Heart left ventricle (tissue), 16 donors: ENCODE measurements around the gene CASP1. TPM values are rescaled to one million over a fixed set of nuclear protein-coding genes. Genes with fewer than 3 reads are reported as not detected.

Experiments used
- ATAC-seq, 4 donors: fragments of 200-7000 bp; cut with Tn5 transposase; one replicate each; pipeline ENCODE4 v1.9.1; 2020 to 2022; ENCODE audit warnings: moderate library complexity in 4 of 4, mild to moderate bottlenecking in 3 of 4, moderate number of reproducible peaks in 1 of 4
- DNase-seq, 5 donors: peaks; one replicate each; pipeline ENCODE4 v3.0.0-alpha.2; 2020
- H3K27ac ChIP-seq, 12 donors: fragments of 200-600 bp; sonication (generic) in 4 of 12; one replicate each; pipeline versions ENCODE4 v1.5.0 to v1.8.0; 2016 to 2022; ENCODE audit warnings: mild to moderate bottlenecking in 2 of 12
- H3K27me3 ChIP-seq, 9 donors: fragments of 200-600 bp; sonication (generic) in 2 of 9; one replicate each; pipeline versions ENCODE4 v1.5.1 to v1.8.0; 2016 to 2022; ENCODE audit warnings: mild to moderate bottlenecking in 3 of 9
- H3K36me3 ChIP-seq, 9 donors: fragments of 200-600 bp; sonication (generic) in 2 of 9; one replicate each; pipeline versions ENCODE4 v1.5.0 to v1.8.0; 2018 to 2022; ENCODE audit warnings: mild to moderate bottlenecking in 2 of 9
- H3K4me1 ChIP-seq, 12 donors: fragments of 200-600 bp; sonication (generic) in 4 of 12; one replicate each; pipeline versions ENCODE4 v1.5.0 to v1.8.0; 2016 to 2022; ENCODE audit warnings: mild to moderate bottlenecking in 3 of 12
- H3K4me3 ChIP-seq, 12 donors: fragments of 200-600 bp; sonication (generic) in 4 of 12; one replicate each; pipeline versions ENCODE4 v1.5.0 to v1.8.0; 2017 to 2022; ENCODE audit warnings: mild to moderate bottlenecking in 9 of 12, moderate library complexity in 4 of 12
- H3K9me3 ChIP-seq, 12 donors: fragments of 200-600 bp; sonication (generic) in 4 of 12; one replicate each; pipeline versions ENCODE4 v1.5.0 to v1.8.0; 2016 to 2022; ENCODE audit warnings: mild to moderate bottlenecking in 1 of 12
- CTCF ChIP-seq, 12 donors: fragments of 200-600 bp; sonication (generic) in 4 of 12; IDR thresholded peaks; one replicate each; pipeline versions ENCODE4 v1.5.0 to v1.8.0; 2018 to 2022; ENCODE audit warnings: antibody characterized with exemption in 12 of 12, mild to moderate bottlenecking in 5 of 12
- POLR2A ChIP-seq, 2 donors: fragments of 450-650 bp; IDR thresholded peaks; one replicate each; pipeline ENCODE4 v1.6.1; 2017; ENCODE audit warnings: antibody characterized with exemption in 2 of 2, mild to moderate bottlenecking in 2 of 2, moderate library complexity in 2 of 2
- WGBS, 4 donors: extraction: QIAGEN DNeasy Blood & Tissue Kit in 2 of 4; methylation state at CpG; one replicate each; pipeline versions ENCODE4 v1.1.5 to v1.1.7; 2013 to 2018; 5-methylcytosine and 5-hydroxymethylcytosine counted together
- intact Hi-C, 10 donors: fragments of 100-400 bp; cut with DNase I; formaldehyde crosslinking; loops; one replicate each; pipeline versions ENCODE4 v1.11.1 to v1.14.2; 2022
- polyA plus RNA-seq, 2 donors: library from polyadenylated mRNA; stranded (reverse); fragments of 200-250 nt; gene quantifications; one replicate each; pipeline ENCODE4 v1.2.3, GENCODE V29; 2013
- total RNA-seq, 9 donors: library from RNA; depleted of rRNA in 2 of 9; stranded (reverse); fragments of >200 nt in 2 of 9; fragmentation: NEBNext Ultra II Directional in 3 of 9; extraction: Animal tissue kit (Norgen Biotek cat#: 25700) in 3 of 9; gene quantifications; one replicate each; pipeline versions ENCODE4 v1.1.0 to v1.2.4, GENCODE V29; 2016 to 2023
- donor health status: ischemic (EF 13 %, LVEDD 7.1; RV severe dilation, severe dysfunction).
- donor health status: healthy with polysubstance abuse.
- donor health status: DM: no; HTN: yes; CAD: no.
- donor health status: DM: no; HTN: no; CAD: no.
- donor health status: ischemic (EF 25% LVEDD 6.9; RV normal size, moderate dysfunction).
- donor health status: ischemic (EF 25% LVEDD 5.7; RV mildly dilated, moderate dysfunction).
- donor health status: healthy.
- donor health status: DM: yes; HTN: yes; CAD: no.
- donor health status: ischemic (EF 35%, LVEDD 5.7; RV mildly dilated, moderate dysfunction).
- donor health status: nonischemic (EF 11% LVEDD 7.7; RV severe dilation, severe dysfunction).
- donor health status: DM: yes; HTN: yes; CAD: no.
- donor health status: PGD.
- donor health status: ischemic (EF 29% LVEDD 5.4; RV normal size, mild dysfunction).
- donor health status: nonischemic (EF 23%, LVEDD 6.1; RV moderate dilation, normal function).

Gene CASP1
- total and polyA plus RNA-seq, 11 donors: 2.8 to 68.4 (median 7.8) TPM

GRCh38 chr11:105003151-105003550 is 31.8 kb downstream of the CASP1 start:
- WGBS, 4 donors: 60 to 96% (median 94%) methylated on average over 2 of the region's 2 CpGs
- TF ChIP-seq POLR2A (IDR thresholded peaks at IDR 0.05) (no peak), CTCF (IDR thresholded peaks at IDR 0.05) (no peak)
- intact Hi-C loops: no loop called here
- no peak overlapping the region for H3K4me3 ChIP-seq
- H3K27ac ChIP-seq: no peak overlapping the region
- H3K27me3 ChIP-seq: no peaks in the 10 kb centered on the region
- DNase-seq (no peak), ATAC-seq (no peak)
- H3K4me1 ChIP-seq: no peaks in the 10 kb centered on the region
- H3K36me3 ChIP-seq: no peaks in the 10 kb centered on the region
- no peaks in the 10 kb centered on the region for H3K9me3 ChIP-seq

DNA sequence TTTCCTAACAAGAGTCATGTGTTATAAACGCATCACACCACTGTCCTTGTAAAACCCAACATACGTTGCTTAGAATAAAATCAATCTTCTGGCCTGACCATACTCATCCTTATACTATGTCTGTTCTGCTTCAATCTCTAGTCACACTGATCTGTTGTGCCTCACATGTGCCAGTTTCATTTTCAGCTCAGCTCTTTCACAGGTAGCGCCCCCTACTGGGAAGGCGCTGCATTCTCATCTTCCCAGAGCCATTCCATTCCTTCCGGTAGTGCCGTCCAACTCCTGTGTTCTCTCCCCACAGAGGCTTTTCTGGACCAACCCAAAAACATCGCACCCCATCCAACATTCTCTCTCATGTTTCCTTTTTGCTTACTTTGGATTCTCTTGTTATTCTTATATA is 34.1 kb downstream of the CASP1 start:
- intact Hi-C loops: no loop called here
- peak in 1 of 4 donors; percentile 45 for ATAC-seq
- no peak for DNase-seq

DNA sequence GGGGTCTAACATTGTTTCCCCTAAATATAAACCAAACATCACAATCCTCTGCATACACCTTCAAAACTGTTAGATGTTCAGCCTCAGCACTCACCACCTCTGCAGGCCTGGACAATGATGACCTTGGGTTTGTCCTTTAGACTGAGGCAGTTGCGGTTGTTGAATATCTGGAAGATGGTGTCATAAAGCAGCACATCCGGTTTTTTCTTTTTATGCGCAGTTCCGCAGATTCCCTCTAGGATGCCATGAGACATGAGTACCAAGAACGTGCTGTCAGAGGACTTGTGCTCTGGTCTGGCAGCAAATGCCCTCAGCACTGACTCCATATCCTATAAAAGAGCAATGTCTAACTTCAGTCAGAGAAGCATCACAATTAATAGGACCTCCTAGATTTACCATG is 34.8 kb downstream of the CASP1 start:
- ATAC-seq (no peak), DNase-seq (no peak)
- Histone ChIP-seq H3K27me3 (no peaks in the 10 kb centered on the region), H3K27ac (no peak overlapping the region), H3K4me1 (no peaks in the 10 kb centered on the region), H3K36me3 (no peaks in the 10 kb centered on the region), H3K9me3 (no peaks in the 10 kb centered on the region), H3K4me3 (no peak overlapping the region)
- WGBS, 4 donors: 82 to 90% (median 86%) methylated on average over 5 of the region's 5 CpGs
- intact Hi-C loops: no loop called here
- TF ChIP-seq POLR2A (IDR thresholded peaks at IDR 0.05) (no peak), CTCF (IDR thresholded peaks at IDR 0.05) (peak in 1 of 12 donors; percentile 6)

More for the DNA sequence above, 34.1 kb downstream of the CASP1 start:
- Histone ChIP-seq H3K27me3 (no peaks in the 10 kb centered on the region), H3K4me3 (no peak overlapping the region), H3K27ac (no peak overlapping the region), H3K9me3 (no peaks in the 10 kb centered on the region), H3K36me3 (no peaks in the 10 kb centered on the region), H3K4me1 (no peaks in the 10 kb centered on the region)
- peak; percentile 33 to 62 (median 53) for TF ChIP-seq CTCF (IDR thresholded peaks at IDR 0.05)
- no peak for TF ChIP-seq POLR2A (IDR thresholded peaks at IDR 0.05)
- WGBS, 4 donors: 78 to 79% (median 79%) methylated on average over 7 of the region's 7 CpGs

DNA sequence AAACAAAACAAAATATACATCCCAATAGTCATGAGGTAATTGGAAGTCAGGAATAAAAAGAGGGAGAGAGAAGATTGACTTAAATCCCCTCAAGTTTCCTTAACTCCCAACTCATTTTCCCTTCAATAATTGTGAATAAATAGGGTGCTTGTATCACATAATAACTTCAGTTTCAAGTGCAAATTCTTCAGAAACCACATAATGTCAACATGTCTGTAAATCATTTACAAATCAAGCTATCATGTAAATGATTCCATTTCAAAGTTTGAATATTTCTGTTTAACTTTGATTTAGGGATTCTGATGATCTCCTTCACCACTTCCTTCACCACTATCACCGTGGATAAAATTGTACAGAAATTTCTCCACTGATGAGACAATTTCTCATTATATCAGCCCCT is 35.2 kb downstream of the CASP1 start:
- H3K36me3 ChIP-seq: no peaks in the 10 kb centered on the region
- no peak overlapping the region for H3K27ac ChIP-seq
- TF ChIP-seq CTCF (IDR thresholded peaks at IDR 0.05) (no peak), POLR2A (IDR thresholded peaks at IDR 0.05) (no peak)
- H3K27me3 ChIP-seq: no peaks in the 10 kb centered on the region
- intact Hi-C loops: no loop called here
- no peak overlapping the region for H3K4me3 ChIP-seq
- H3K4me1 ChIP-seq: no peaks in the 10 kb centered on the region
- ATAC-seq: no peak
- DNase-seq: no peak
- H3K9me3 ChIP-seq: no peaks in the 10 kb centered on the region
- 81 to 94% (median 89%) methylated on average over 1 of the region's 1 CpG for WGBS, 4 donors
